NOMO-1 treated with dmso at 0.1 percent for 144 hours (cell line): Measurements from ENCODE around the gene EIPR1.

Experiments
- DNase-seq: peaks from one replicate; lab custom pipeline; 2025; ENCODE audit not compliant: unreplicated experiment; lab: John Stamatoyannopoulos, UW

EIPR1 gene

DNA sequence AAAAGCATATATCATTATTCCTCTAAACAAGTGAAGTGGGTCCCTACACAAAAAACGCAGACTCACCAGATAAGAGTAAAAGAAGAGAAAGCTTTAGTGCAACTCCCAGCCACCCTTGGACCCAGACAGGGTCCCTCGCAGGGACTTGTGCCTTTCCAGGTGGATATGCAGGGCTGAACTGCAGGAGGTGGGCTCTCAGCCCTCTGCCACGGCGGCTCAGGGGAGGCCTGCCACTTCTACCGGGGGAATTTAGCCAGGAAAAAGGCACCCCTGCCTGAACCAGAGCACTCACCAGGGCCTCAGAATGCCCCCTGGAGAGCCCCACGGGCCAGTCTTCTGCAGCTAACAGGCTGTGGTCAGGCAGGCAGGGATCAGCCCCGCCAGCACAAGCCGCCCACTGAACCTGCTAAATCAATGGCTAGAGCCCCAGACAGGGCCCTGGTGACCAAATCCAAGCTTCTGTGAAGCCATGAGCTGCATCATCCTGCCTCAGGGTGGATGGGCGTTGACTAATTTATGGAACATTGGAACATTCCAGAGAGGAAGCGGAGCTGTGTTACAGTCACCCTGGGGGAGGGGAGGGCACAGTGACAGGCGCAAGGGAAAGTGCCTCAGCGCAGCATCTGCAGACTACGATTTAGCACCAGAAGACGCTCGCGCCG, 209.3 kb downstream of the EIPR1 start:
- no peak for DNase-seq

DNA sequence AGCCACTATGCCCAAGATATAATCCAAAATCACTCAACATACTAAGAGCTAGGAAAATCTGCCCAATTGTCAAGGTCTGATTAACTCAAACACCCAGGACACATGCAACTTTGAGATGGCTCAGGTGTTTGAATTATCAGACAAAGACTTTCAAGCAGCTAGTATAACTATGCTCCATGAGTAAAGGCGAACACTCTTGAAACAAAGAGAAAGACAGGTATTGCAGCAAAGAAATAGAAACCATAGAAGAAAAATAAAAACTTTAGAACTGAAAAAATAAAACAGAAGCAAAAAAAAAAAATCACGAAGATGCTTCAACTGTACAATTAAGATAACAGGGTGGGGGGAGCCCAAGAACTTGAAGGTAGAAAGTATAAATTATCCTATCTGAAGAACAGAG, 214.2 kb downstream of the EIPR1 start:
- DNase-seq: no peak

DNA sequence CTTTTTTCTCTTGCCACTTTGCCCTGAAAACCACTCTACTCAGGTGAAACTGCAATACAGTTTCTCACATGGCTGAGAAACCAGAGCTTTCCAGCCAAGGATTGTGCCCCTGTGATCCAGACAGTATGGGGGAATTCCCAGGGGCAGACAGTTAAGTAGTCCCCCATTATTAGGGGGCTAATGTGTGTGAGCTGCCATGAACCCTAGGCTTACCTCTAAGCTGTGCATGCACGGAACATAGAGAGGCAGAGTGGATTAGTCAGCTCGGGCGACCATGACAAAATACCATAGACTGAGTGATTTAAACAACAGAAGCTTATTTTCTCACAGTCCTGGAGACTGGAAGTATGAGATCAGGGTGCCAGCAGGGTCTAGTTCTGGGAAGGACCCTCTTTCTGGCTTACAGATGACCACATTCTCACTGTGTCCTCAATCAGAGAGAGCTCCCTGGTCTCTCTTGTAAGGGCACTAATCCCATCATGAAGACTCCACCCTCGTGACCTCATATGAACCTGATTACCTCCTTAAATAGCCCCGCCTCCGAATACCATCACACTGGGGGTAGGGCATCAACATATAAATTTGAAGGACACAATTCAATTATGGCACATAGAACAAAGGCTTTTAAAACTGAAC, 215.1 kb downstream of the EIPR1 start:
- DNase-seq: no peak

DNA sequence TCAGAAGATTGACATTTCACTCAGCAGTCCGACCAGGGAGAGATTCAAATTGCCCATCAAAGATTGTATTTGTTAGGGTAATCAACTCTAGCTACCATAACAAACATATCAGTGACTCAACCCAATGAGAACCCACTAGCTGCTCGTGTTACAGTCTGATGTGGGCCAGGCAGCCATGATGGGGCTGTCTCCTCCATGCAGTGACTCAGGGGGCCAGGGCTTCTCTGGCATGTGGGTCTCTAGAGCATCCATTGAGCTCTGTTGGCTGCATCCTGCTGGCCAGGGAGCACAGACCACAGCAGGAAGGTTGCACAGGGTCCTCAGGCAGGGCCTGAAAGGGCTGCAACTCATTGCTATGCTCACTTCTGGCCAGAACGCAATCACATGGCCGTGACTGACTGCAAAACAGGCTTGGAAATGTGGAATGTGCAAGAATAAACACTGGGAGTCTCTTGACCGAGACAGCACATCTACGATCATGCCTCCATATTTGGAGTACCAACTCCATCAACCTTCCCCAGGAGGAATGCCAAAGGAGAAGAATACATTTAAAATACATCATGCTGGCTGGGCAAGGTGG, 216.8 kb downstream of the EIPR1 start:
- no peak for DNase-seq

DNA sequence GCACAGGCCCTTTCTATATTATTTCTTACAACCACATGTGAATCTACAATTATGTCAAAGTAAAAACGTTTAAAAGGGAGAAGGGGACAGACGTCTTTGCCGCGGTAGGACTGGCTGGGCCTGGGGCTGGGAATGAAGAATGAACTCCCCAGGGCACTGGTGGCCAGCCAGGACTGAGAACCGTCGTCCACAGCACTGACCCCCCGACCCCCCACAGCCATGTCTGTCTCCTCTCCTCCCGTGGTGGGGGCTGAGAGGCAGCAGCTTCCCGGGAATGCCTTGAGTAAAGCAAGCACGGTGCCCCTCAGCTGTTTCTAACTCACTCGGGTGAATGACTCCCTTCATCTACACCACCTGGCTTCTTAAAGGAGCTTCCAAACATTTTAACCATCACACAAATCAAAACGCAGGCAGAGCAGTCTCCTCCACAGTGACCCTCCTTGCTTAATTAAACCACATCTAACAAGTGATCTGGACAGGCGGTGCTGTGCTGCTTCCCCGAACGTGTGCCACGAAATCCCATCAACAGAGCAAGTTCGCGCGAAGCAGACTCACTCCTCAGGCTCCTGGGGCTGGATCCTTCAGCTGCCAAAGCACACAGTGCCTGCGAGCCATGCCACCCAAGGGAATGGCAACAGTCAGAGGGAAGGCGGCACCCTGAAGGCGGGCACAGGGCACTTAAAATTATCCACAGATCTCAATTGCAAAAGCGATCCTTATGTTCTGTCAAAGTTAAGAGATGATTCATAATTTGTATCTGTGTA, 217.7 kb downstream of the EIPR1 start:
- no peak for DNase-seq

DNA sequence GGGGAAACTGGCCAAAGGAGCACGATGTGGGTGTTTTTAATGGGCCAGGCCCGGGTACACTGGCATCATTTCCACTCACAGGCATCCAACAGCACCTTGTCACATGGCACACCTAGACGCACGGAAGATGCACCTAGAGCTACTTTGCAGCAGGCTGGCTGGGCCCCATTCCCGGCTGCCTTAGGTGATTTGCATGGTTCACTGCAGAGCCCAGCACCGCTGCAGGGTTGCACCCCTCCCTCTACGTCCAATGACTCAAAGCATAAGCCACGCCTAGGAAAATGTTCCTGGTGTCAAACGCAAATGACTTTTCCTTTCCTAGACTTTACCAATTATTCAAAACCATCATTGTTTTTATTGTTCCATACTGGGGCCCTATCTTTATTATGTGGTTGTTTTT, 222.9 kb downstream of the EIPR1 start:
- no peak for DNase-seq

DNA sequence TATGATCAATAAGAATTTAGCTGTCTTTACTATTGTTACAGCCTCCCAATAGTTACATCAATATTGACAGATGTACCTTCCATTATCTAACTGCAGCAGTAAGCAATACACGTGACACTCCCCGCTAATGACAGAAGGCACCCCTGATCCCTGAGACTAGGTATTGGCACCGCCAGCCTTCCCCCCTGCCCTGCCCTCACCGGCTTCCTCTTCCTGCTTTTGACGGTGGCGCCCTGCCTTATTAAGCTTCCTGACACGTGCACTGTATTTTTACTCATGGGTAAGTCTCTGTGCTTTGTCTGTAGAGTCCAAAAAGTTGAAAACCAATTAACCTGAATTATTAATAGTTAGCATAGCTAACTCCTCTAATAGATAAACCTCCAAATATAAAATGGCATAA, 223.5 kb downstream of the EIPR1 start:
- DNase-seq: no peak

DNA sequence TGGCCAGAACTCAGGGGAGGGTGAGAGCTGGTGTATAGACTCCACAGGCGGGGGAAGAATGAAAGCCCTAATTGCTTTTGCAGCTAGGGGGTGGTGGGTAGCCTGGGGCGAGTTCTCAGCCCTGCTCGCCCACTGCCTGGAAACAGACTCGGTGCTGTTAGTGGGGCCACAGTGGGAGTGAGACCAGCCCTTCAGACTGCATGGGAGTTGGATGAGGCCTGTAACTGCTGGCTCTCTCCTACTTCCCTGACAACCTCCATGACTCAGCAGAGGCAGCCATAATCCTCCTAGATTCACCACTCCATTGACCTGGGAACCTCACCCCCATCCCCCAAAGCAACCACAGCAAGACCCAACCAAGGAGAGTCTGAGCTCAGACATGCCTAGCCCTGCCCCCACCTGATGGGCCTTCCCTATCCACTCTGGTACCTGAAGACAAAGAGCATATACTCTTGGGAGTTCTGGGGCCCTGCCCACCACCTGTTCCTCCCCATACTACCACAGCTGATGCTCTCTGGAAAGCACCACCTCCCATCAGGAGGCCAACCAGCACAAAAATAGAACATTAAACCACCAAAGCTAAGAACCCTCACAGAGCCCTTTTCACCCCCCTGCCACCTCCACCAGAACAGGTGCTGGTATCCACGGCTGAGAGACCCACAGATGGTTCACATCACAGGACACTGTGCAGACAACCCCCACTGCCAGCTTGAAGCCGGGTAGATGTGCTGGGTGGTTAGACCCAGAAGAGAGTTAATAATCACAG, 226.3 kb downstream of the EIPR1 start:
- no peak for DNase-seq

DNA sequence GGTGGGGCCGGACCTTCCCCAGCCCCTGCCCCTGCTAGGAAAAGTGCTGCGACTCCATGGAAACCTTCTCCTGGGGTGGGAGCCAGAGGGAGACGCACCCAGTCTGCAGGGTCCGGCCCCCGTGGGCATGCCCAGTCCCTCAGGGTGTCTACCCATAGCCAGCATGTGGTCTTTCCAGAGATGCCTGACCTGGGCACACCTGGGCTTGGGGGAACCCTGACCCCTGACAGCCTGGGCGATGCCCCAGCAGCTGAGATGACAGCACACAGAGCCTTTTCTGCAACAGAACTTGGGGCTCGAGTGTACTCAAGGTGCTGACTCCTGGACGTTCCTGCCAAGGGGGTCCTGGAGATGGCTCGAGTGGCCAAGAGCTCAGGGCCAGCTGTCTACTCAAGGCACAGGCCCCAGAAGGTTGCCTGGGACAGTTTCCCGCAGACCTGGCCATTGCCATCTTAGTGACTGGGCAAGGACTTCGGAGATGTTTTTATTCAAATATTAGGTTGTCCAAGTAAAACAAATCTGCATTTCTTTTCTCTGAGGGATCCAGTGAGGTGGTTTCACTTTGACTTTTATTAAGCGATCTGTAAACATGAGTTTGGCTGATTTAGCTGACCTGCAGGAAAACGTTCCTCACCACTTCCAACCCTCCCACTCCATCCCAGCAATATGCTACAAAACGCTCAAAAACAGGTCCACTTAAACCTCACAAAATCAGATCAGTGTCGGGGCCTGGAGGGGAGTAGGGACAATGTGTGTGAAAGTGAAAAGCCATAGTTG, 228.0 kb downstream of the EIPR1 start:
- DNase-seq: no peak

DNA sequence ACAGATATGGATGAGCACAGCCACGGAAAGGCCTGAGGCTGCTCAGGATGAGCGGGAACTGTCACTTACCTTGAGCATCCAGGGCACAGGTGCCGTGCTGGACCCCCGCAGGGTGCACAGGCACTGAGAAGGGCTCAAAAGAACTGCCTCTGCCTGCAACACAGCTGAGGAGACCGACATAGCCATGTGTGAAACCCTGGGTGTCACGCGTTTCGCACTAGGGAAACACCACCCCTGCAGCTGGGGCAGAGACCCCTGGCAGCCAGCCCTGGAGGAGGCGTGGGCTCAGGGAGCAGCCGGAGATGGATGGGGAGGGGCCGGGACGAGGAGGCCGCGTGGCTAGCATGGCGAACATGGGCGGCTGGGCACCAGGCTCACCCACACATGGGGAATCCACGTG, 228.9 kb downstream of the EIPR1 start:
- DNase-seq: no peak

DNA sequence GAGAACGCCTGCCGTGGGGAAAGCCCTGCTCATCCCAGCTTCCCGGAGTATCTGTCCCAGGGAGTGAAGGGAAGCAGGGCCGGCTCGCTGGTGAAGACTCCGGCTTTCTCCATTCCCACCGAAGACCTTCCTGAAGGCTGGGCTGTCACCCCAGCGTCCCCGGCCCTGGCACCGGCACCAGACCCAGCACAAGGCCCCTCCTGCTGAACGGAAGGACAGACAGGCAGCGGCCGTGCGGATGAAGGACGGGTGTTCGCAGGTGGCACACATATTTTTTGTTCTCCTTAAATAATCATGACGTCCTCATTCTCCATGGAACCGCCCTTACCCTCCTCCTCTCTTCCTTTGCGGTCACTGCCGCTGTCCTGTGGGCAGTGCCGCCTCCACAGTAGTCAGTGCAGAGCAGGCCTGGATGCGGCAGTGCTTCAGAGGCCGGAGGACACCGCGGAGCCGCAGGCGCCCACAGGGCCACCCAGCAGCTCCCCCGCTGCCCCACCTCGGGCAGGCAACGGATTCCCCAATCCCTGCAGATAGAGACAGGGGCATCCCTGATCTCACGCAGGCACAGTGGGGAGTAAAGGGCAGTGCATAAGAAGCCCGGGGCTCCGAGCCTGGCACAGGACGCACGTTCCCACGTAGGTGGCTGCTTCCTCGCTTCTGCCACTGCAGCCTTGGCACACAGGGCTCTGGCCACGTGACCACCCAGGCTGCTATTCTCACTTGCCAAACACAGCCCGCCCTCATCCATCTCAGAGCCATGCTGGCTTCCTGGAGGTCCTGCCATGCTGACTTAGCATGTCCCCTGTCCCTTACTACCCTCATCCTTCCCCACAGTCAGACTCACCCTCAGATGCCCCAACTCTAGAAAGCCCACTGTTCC, 229.7 kb downstream of the EIPR1 start:
- no peak for DNase-seq

DNA sequence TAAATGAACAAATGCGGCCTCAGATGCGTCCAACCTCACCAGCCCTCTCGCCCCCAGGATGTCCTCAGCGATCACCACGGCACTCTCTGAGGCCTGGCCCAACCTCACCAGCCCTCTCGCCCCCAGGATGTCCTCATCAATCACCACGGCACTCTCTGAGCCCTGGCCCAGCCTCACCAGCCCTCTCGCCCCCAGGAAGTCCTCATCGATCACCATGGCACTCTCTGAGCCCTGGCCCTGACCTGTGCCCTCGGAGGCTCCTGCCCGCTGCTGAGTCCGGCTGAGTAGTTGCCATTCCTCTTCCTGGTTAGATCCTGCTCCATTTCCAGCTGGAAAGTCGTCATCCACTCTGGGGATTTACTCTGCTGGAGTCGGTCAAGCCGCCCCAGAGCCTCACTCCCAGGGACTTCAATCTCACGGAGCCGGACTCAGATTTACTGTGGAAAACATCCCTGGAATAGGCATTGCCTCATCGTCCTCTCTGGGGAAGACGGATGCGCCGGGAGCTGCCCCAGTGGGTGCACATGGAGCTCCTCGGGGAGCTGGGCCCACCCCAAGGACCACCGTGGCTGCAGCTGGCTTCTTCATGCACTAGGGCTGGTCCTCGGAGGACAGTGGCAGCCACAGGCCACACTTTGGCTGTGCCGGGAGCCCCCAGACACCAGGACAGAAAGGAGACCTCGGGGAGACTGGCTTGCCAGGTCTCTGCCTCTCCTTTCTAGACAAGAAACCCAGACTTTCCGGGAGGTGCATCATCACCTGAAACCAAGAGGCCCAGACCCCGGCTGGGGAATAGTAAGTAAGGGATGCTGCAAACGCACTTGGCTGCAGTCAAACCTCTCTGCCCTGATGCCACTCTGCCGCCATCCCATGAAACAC, 230.6 kb downstream of the EIPR1 start:
- no peak for DNase-seq

DNA sequence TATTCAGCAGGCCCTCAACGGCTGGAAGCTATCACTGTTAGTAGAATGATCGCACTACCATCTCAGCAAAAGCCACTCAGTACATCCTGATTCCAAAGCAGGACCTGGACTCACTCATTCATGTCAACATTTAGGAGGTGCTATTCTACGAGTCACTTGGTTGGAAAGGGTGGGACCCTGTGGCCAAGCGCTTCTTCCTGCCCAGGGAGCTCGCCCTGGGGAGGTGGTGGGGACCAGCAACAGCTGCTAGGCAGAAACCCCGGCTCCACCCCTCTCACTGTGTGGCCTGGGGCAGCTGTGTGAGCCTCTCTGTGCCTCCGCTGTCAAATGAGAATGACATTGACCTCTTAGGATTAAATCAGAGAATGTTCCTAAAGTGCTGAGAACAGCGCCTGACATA, 231.4 kb downstream of the EIPR1 start:
- no peak for DNase-seq

DNA sequence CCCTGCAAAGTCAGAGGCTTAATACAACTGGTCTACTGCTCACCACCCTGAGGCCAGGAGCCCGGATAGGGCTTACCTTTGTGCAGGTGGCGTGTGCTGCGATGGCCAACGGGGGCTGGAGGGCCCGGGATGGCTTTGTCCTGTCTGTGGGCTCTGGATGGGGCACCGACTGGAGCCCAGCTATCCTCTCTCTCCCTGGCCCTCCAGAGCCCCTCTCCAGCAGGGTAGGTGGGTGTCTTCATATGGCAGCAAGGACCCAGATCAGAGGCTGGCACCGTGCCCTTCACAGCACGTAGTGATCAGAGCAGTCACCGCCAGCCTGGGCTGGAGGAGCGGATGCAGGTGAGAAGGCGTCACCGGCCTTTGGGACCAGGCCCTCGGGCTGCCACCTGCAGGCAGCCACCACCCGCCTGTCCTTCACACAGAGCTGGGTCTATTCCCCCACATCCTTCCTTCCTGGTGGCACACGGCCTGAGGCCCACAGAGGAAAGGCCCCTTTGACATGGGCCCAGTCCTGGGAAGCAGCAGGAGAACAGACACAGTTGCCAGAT, 232.1 kb downstream of the EIPR1 start:
- DNase-seq: no peak

DNA sequence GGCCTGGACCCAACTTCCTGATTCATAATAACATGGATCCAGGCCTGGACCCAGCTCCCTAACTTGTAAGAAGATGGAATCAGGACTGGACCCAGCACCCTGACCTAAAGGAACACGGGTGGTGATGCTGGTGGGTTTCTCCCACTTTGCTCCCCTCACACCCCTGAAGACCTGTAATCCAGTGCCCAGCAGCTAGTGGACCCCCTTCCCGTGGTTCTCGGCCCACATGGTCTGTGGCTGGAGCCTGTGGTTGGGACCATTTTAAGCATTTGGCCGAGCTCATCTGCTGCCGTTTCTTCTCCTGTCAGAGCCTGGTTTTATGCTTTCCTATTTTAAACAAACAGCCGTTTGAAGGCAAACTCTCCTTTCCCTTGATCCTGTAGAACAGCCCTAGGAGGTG, 232.8 kb downstream of the EIPR1 start:
- DNase-seq: no peak

DNA sequence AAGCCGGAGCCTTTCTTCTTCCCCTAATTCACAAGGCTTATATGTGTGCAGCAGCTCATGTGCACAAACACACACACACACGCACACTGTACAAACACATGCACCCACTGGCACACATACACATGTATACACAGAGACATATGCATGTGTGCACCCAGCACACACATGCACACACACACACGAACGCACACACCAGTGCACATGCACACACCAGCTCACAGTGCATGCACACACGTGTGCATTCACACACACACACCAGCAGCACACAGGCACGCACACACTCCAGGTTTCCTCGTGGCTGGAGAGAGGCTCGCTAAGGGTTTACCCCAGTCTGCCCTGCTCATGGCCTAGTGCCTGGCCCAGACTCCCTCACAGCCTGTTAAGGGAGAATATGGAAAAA, 234.0 kb downstream of the EIPR1 start:
- DNase-seq: no peak

DNA sequence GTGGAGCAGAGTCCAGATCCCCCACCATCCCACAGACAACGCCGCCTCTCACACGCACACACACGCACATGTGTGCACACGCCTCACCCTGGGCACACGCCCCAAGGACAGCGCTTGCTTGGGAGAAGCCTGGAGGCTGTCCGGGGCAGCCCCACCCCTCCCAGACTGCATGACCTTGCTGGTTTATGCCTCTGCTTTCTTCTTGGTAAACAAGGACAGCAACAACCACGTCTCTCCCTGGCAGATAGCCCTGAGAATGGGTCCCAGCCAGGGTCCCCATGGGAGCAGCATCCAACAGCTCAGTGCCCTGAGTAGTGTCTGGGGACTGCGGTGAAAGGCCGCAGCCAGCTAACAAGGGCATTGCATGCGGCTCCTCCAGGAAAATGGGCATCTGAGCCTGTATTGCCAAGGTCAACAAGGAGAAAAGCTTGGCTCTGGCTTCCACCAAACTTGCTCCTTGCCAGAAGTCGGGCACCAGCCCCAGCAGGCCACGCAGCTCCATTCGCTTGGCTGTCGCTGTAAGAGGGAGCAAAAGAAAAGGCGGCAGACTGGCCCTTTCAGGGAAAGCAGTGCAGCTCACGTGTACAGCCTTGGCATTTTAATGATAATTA, 234.6 kb downstream of the EIPR1 start:
- no peak for DNase-seq

DNA sequence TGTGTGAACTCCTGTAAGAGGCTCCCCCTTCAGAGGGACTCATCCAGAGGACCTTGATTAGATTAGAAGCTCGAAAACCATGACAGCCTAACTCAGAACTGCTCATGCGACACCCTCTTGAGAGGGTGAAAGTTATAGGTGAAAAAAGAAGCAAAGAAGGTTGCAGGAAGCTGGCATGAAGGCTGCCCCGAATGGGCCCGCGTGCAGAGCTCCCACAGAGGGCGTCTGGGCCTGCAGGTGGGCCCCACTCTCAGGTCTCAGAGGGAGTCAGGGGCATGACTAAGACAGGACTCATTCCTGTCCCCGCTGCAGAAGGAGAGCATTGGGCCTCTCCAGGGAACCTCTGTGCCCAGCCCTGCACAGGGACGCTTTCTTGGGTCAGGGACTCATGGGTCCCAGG, 235.4 kb downstream of the EIPR1 start:
- no peak for DNase-seq
